UCSD-AML1 (cell line): ENCODE measurements around the gene DNAH6.
"Not testable (repeated sequence)": the region's sequence is repeated elsewhere in the genome, so short reads cannot be mapped to it uniquely, and the experiment has no call there.

Experiments used
- DNase-seq: peaks from one replicate; lab custom pipeline; 2025; ENCODE audit not compliant: unreplicated experiment; lab: John Stamatoyannopoulos, UW

DNAH6 gene

DNA sequence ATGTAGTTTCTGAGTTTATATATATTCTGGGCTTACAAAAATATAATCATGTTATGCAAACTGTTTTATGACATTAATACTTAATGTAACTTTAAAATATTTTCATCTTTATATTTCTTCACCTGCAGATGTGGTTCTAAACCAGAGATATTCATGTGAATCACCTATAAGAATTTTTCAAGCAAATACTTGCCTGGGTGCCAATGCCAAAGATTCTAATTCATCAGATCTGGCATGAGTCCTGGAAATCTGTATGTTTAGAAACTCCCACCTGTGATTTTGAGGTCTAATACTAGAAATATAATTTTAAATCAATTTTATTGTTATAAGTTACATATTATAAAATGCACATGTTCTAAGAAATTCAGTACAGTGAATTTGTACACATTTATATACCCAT lies 19.9 kb upstream of the DNAH6 start:
- no peak for DNase-seq

DNA sequence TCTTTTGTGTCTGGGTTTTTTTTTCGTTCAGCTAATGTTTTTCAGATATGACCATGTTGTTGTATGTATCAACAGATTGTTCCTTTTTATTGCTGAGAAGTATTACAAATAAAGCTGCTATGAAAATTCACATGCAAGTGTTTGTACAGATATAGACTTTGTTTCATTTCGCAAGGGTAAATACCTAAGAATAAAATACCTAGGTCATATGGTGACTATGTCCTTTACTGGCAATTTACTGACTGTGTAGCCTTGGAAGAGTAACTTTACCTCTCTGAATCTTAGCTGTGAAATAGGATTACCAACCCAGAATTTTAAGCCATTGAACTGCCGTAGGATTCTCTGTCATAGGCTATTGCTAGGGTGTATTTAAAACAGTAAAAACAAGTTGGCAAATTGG lies 19.0 kb upstream of the DNAH6 start:
- DNase-seq: no peak

DNA sequence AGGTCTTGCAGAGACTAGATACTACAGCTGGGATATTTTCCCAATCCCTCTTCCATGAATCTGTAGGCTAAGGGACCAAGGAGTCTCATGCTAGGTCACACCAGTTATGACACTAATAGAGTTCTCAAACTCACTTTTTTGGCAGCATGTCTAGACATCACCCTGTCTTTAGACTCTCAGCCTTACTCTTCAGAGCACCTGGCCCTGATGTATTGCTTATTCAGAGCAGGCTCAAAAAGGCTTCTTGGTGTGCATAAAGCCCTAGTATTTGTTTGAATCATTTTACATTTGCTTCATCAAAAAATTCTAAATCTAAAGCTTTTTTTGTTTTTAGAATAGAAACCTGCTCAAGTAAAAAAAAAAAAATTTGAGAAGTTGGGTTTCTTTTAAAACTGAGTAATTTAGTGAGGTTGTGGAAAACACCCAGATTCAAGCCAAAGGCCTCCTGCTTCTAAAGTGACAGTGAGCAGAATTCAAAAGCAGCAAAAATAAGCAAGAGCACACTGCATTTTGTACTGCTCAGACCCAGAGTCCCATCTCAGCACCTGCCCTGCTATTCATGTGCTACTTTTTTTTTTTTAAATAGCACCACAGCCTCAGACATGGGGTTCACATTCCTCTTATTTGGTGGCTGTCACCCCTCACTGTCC lies 18.0 kb upstream of the DNAH6 start:
- DNase-seq: no peak

DNA sequence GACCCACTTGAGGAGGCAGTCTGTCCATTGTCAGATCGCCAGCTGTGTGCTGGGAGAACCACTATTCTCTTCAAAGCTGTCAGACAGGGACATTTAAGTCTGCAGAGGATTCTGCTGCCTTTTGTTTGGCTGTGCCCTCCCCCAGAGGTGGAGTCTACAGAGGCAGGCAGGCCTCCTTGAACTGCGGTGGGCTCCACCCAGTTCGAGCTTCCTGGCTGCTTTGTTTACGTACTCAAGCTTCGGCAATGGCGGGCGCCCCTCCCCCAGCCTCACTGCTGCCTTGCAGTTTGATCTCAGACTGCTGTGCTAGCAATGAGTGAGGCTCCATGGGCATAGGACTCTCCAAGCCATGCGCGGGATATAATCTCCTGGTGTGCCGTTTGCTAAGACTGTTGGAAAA lies 5.3 kb upstream of the DNAH6 start:
- DNase-seq: not testable (repeated sequence)

- DNase-seq: no peak
Measured at GRCh38 chr2:84515788-84516187, 510 bp upstream of the DNAH6 start.

DNA sequence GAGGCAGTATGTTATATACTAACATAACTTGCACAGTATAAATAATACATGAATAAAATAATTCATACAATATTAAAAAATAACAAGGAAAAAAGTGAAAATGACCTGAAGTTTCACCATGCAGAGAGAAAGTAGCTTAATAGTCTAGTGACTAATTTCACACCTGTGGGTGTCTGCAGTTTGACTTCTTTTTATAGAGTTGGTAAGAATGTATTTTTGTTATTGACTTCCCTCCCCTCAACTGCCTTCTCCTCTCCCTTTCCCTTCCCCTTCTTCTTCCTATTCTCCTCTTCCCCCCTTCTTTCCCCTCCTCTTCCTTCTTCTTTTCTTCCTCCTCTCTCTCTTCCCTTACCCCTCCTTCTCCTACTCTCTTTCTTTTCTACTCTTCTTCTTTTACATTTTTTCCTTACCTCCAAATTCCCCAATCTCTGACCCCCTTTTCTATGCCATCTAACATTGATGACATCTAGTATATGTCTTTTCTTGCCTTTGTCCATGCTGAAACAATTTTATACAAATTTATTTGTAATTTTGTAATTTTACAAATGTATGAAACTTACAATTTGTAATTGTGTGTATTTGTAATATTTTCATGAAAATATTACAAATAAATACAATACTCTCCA lies 3.1 kb downstream of the DNAH6 start:
- DNase-seq: no peak

- no peak for DNase-seq
Measured at GRCh38 chr2:84526562-84526961, 10.3 kb downstream of the DNAH6 start.

DNA sequence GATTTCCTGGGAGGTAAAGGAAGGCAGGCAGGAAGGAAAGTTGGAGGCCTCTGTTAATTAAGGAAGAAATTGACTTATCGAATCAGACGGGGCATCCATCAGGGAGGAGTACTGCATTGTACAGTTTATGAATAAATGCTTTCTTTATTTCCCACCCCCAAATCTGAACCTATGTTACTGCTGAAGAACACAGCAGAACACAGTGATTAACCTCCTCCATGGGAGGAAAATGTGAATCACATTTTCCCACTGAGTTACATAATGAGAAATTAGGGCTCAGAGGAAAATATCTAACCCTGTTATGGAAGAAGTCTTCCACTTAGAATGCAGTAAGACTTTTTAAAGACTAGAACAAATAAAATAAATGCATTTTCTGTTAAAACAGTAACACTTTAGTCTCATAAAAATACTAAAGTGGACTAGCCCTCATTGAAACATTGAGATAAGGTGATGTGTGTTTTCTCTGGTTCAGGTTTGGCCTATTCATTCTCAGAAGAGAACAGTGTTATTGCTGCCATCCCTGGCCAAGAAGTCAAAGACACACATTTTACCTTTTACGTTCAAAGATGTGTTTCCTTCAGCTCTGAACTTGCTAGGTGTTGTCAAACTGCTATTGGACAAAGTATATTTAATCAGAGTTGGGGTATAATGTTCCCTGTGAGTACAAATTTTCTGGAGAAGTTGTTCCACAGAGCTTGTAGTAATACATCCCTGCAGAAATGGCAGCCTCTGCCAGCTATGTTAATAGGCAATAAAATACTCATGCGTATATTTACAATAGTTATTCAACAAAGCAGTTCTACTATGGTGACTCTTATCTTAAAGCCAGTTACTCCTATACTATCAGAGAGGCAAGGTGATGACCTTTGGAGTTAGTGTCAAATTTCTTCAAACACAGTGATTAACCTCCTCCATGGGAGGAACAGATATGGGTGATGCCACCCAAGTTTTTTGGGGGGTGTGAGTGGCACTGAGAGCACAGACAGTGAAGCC lies 11.1 kb downstream of the DNAH6 start:
- no peak for DNase-seq

- DNase-seq: no peak
Measured at GRCh38 chr2:84532291-84532690, 16.0 kb downstream of the DNAH6 start.

GRCh38 chr2:84534225-84534624 lies 17.9 kb downstream of the DNAH6 start:
- DNase-seq: no peak

DNA sequence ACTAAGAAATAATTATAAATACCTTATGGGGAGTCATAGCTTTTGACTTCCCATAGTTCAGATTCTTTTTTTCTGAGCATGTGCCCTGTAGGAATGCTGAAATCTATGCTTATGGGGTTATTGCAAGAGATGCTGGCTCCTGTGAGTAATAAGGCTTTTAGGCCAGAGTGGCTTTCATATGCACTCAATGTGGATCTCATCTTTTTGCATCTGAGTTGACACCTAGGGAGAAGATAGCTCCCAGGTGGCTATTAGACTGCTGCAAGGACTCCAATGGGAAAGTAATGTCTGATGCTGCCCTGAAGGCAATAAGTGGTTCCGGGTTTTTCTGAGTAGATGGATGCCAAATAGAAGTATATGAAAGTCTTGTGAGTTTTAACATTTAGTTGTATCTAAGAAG lies 21.0 kb downstream of the DNAH6 start:
- DNase-seq: no peak

- DNase-seq: no peak
Measured at GRCh38 chr2:84539729-84540128, 23.4 kb downstream of the DNAH6 start.

- no peak for DNase-seq
Measured at GRCh38 chr2:84545005-84545404, 28.7 kb downstream of the DNAH6 start.

GRCh38 chr2:84546551-84546950 lies 30.3 kb downstream of the DNAH6 start:
- DNase-seq: no peak

- DNase-seq: no peak
Measured at GRCh38 chr2:84548303-84548702, 32.0 kb downstream of the DNAH6 start.

GRCh38 chr2:84550916-84551315 lies 34.6 kb downstream of the DNAH6 start:
- DNase-seq: no peak

DNA sequence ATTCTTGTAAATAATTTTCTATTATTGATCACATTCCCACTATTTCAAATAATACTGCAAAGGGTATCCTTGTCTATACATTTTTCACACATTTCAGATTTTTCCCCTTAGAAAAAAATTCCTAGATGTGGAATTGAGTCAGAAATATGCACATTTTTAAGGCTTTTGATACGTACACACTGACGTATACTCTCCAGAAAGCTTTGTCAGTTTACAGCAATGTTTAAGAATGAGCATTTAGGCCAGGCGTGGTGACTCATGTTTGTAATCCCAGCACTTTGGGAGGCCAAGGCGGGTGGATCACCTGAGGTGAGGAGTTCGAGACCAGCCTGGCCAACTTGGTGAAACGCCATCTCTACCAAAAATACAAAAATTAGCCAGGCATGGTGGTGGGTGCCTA lies 35.2 kb downstream of the DNAH6 start:
- not testable (repeated sequence) for DNase-seq

DNA sequence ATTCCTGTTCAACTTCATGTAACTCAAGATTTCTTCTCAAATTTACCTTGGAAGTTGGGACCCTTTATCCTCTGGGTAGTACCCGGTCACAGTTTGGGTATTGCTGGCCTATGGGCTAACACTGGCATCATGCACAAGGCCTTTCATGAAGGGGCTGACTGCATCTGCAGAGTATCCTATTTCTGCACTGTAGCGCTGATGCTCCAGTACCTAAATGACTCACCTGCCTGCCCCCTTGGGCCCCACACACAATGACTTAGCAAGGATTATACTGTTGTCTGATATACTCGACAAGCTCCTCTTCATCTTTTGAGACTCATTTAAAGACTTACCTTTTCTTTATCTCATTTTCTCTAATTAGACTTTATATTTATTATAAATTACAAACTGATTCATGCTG lies 39.9 kb downstream of the DNAH6 start:
- DNase-seq: no peak

DNA sequence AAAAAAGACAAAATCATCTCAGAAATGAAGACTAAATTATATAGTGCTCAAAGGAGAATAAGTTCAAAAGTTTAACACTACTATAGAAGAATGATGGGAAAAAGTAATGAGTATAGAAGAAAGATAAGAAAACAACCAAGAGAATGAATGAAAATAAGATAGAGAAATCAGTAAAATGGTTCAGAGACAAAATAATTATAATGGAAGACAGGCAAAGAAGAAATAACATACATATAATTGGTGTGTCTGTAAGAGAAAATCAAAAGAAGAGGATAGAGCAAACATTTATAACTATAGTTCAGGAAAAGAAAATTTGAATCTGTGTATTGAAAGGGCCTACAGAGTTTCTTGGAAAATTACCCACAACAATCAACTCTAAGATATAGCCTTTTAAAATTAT lies 43.5 kb downstream of the DNAH6 start:
- no peak for DNase-seq

DNA sequence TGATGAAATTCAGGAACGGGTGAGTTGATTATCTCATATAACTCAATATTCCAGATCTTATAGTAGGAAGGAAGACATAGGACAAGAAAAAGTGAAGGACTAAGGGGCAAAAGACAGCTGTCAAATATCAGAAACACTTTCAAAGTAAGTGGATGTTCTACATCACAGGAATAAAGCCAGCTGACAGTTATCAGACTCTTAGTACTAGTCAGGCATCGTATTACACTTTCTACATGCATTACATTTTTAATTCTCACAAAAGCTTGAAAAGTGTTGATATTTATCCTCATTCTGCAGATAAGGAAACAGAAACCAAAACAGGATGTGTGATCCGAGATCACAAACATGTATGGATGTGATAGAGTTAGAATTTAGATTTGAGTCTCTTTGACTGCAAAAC lies 63.4 kb downstream of the DNAH6 start:
- DNase-seq: no peak

DNA sequence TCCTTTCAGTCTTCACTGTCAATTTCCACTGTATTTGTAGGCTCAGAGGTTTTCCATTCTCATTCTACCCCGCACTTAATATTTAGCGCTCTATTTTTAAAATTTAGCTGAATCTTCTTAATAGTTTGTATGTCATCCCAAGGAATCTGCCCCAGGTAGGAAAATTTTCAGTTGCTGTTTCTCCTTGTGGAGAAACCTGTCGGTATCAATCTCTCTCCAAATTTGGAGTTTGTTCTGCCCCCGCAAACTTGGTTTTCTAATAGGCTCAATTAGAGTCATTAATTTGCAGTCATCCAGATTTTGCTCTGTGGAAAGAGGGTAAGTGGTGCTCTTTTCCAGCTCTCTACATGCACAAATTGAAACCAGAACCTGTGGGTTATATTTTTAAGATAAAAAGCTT lies 87.6 kb downstream of the DNAH6 start:
- DNase-seq: no peak

DNA sequence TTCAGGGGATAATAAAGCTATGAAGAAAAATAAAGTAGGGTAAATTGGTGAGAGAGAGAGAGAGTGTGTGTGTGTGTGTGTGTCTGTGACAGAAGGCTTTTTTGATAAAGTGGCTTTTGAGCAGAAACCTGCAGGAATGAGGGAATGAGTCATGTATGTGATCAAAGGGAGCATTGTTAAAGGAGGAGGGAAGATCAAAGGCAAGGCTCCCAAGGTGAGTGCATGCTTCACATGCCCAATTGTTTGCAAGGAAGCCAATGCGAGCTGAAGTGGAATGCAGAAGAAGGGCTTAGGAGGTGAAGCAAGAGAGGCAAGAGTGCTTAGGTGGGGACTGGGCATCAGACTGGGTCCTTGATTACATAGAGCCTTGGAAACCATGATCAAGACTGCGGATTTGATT lies 96.8 kb downstream of the DNAH6 start:
- no peak for DNase-seq
